ENCODE measurements around the gene C2orf68. TPM values are rescaled to one million over a fixed set of nuclear protein-coding genes. Genes with fewer than 3 reads are reported as not detected.

C2orf68 gene
- total RNA-seq, 4 donors from 2014 or later: 24.0 to 30.1 (median 25.8) TPM

GRCh38 chr2:85590950-85591349 lies 20.9 kb downstream of the C2orf68 start:
- H3K4me3 ChIP-seq (replicated peaks in 1 of 3): no peak overlapping the region
- peaks cover 30 to 71% of the 10 kb centered on the region in 2 donors for H3K4me1 ChIP-seq
- intact Hi-C loops (cut with DNase I): no loop called here
- WGBS, 2 donors: 83 to 90% methylated on average over 2 of the region's 2 CpGs
- peak overlapping the region; percentile 63 to 88 (median 73) for H3K27ac ChIP-seq
- no peaks in the 10 kb centered on the region for H3K36me3 ChIP-seq
- H3K9me3 ChIP-seq: no peaks in the 10 kb centered on the region
- no peak for TF ChIP-seq POLR2A (IDR thresholded peaks at IDR 0.05)
- no peak for TF ChIP-seq CTCF (IDR thresholded peaks at IDR 0.05)
- H3K27me3 ChIP-seq: no peaks in the 10 kb centered on the region
- no peak for DNase-seq

GRCh38 chr2:85589982-85590791 lies 21.7 kb downstream of the C2orf68 start:
- peaks cover 30 to 77% of the 10 kb centered on the region in 2 donors for H3K4me1 ChIP-seq
- 47 to 53% methylated on average over 7 of the region's 7 CpGs for WGBS, 2 donors
- H3K9me3 ChIP-seq: no peaks in the 10 kb centered on the region
- peak; percentile 34 to 51 for DNase-seq
- intact Hi-C loops (cut with DNase I): no loop called here
- TF ChIP-seq CTCF (IDR thresholded peaks at IDR 0.05) (no peak), POLR2A (IDR thresholded peaks at IDR 0.05) (no peak)
- H3K4me3 ChIP-seq (replicated peaks in 1 of 3): no peak overlapping the region
- H3K27me3 ChIP-seq: no peaks in the 10 kb centered on the region
- H3K36me3 ChIP-seq: no peaks in the 10 kb centered on the region
- peak overlapping the region; percentile 63 to 88 (median 73) for H3K27ac ChIP-seq

- DNase-seq: no peak
- H3K27ac ChIP-seq: peak overlapping the region; percentile 2 to 88 (median 73)
- H3K9me3 ChIP-seq: no peaks in the 10 kb centered on the region
- TF ChIP-seq POLR2A (IDR thresholded peaks at IDR 0.05) (no peak), CTCF (IDR thresholded peaks at IDR 0.05) (no peak)
- H3K27me3 ChIP-seq: no peaks in the 10 kb centered on the region
- peaks cover 21 to 80% of the 10 kb centered on the region in 2 donors for H3K4me1 ChIP-seq
- H3K36me3 ChIP-seq: no peaks in the 10 kb centered on the region
- H3K4me3 ChIP-seq (replicated peaks in 1 of 3): no peak overlapping the region
- 79 to 88% methylated on average over 4 of the region's 4 CpGs for WGBS, 2 donors
- intact Hi-C loops (cut with DNase I): no loop called here
Measured at GRCh38 chr2:85589181-85589580, 22.7 kb downstream of the C2orf68 start.

GRCh38 chr2:85588645-85589044 lies 23.2 kb downstream of the C2orf68 start:
- TF ChIP-seq POLR2A (IDR thresholded peaks at IDR 0.05): no peak
- no peak for TF ChIP-seq CTCF (IDR thresholded peaks at IDR 0.05)
- Histone ChIP-seq H3K9me3 (no peaks in the 10 kb centered on the region), H3K27me3 (no peaks in the 10 kb centered on the region), H3K4me3 (replicated peaks in 1 of 3) (no peak overlapping the region), H3K4me1 (peaks cover 19 to 82% of the 10 kb centered on the region in 2 donors), H3K27ac (peak overlapping the region; percentile 2 to 88 (median 73)), H3K36me3 (no peaks in the 10 kb centered on the region)
- WGBS, 2 donors: 74 to 79% methylated on average over 4 of the region's 4 CpGs
- intact Hi-C loops (cut with DNase I): no loop called here
- no peak for DNase-seq

- Histone ChIP-seq H3K27ac (peak overlapping the region; percentile 40 to 88 (median 73)), H3K9me3 (no peaks in the 10 kb centered on the region), H3K4me1 (peaks cover 19 to 84% of the 10 kb centered on the region in 2 donors), H3K27me3 (no peaks in the 10 kb centered on the region), H3K36me3 (no peaks in the 10 kb centered on the region), H3K4me3 (replicated peaks in 1 of 3) (no peak overlapping the region)
- intact Hi-C loops (cut with DNase I): no loop called here
- no peak for TF ChIP-seq CTCF (IDR thresholded peaks at IDR 0.05)
- TF ChIP-seq POLR2A (IDR thresholded peaks at IDR 0.05): no peak
- no peak for DNase-seq
- 68 to 85% methylated on average over 4 of the region's 4 CpGs for WGBS, 2 donors
Measured at GRCh38 chr2:85588236-85588635, 23.6 kb downstream of the C2orf68 start.

Measured in thyroid gland (tissue), 4 donors.